H1 (cell line): ENCODE results near the gene GAPT. TPM values are rescaled to one million over a fixed set of nuclear protein-coding genes. Genes with fewer than 3 reads are reported as not detected.

Experiments
- polyA plus RNA-seq, 7 experiments: library from polyadenylated mRNA; depleted of rRNA in 3 of 7; stranded (reverse) in 5 of 7; unstranded in 2 of 7; fragments of >200 nt in 5 of 7; fragments of 200-250 nt in 2 of 7; gene quantifications; 1 replicate in 5 of 7; 2 replicates in 1 of 7; 4 replicates in 1 of 7; pipeline versions ENCODE4 v1.2.1 to v1.2.3, GENCODE V29; 2011 to 2013; ENCODE audit warnings: missing spikeins in 2 of 7, mixed read lengths in 2 of 7
- total RNA-seq: library from RNA; stranded (reverse); fragmentation: NEBNext Ultra II Directional; extraction: Animal tissue kit (Norgen Biotek cat#: 25700); gene quantifications from 2 replicates; pipeline ENCODE4 v1.2.1, GENCODE V29; 2021
- TF ChIP-seq, protein P1 (sequence below): fragments of 300-600 bp; sonication (generic); IDR thresholded peaks from 2 replicates; pipeline ENCODE4 v1.7.1; 2012; ENCODE audit warnings: low read length, moderate library complexity, mild to moderate bottlenecking, inconsistent platforms; ENCODE audit not compliant: insufficient replicate concordance

GAPT gene
- total and polyA plus RNA-seq, 2 of the 8 experiments (the other 6 are each of a cell fraction or from before 2014, with no cell fraction given): not detected

DNA sequence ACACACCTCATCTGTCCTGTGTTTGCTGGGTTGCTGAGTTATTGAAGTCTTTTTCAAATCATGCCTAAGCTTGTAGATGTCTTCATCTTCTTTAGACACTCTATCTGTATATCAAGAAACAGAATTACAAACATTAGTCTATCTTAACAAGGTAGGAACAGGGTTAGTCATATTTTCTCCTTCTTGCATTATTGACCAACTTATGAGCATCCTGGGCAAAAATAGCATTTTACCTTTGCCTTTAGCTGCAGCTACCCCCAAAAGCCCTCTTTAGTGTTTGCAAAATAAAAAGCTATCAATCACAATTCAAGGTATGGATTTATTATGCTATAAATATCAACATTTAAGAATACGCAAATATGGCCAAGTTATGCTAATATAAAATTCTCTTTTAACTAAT, 34.7 kb upstream of the GAPT start (continued):
- TF ChIP-seq, protein P1, sequence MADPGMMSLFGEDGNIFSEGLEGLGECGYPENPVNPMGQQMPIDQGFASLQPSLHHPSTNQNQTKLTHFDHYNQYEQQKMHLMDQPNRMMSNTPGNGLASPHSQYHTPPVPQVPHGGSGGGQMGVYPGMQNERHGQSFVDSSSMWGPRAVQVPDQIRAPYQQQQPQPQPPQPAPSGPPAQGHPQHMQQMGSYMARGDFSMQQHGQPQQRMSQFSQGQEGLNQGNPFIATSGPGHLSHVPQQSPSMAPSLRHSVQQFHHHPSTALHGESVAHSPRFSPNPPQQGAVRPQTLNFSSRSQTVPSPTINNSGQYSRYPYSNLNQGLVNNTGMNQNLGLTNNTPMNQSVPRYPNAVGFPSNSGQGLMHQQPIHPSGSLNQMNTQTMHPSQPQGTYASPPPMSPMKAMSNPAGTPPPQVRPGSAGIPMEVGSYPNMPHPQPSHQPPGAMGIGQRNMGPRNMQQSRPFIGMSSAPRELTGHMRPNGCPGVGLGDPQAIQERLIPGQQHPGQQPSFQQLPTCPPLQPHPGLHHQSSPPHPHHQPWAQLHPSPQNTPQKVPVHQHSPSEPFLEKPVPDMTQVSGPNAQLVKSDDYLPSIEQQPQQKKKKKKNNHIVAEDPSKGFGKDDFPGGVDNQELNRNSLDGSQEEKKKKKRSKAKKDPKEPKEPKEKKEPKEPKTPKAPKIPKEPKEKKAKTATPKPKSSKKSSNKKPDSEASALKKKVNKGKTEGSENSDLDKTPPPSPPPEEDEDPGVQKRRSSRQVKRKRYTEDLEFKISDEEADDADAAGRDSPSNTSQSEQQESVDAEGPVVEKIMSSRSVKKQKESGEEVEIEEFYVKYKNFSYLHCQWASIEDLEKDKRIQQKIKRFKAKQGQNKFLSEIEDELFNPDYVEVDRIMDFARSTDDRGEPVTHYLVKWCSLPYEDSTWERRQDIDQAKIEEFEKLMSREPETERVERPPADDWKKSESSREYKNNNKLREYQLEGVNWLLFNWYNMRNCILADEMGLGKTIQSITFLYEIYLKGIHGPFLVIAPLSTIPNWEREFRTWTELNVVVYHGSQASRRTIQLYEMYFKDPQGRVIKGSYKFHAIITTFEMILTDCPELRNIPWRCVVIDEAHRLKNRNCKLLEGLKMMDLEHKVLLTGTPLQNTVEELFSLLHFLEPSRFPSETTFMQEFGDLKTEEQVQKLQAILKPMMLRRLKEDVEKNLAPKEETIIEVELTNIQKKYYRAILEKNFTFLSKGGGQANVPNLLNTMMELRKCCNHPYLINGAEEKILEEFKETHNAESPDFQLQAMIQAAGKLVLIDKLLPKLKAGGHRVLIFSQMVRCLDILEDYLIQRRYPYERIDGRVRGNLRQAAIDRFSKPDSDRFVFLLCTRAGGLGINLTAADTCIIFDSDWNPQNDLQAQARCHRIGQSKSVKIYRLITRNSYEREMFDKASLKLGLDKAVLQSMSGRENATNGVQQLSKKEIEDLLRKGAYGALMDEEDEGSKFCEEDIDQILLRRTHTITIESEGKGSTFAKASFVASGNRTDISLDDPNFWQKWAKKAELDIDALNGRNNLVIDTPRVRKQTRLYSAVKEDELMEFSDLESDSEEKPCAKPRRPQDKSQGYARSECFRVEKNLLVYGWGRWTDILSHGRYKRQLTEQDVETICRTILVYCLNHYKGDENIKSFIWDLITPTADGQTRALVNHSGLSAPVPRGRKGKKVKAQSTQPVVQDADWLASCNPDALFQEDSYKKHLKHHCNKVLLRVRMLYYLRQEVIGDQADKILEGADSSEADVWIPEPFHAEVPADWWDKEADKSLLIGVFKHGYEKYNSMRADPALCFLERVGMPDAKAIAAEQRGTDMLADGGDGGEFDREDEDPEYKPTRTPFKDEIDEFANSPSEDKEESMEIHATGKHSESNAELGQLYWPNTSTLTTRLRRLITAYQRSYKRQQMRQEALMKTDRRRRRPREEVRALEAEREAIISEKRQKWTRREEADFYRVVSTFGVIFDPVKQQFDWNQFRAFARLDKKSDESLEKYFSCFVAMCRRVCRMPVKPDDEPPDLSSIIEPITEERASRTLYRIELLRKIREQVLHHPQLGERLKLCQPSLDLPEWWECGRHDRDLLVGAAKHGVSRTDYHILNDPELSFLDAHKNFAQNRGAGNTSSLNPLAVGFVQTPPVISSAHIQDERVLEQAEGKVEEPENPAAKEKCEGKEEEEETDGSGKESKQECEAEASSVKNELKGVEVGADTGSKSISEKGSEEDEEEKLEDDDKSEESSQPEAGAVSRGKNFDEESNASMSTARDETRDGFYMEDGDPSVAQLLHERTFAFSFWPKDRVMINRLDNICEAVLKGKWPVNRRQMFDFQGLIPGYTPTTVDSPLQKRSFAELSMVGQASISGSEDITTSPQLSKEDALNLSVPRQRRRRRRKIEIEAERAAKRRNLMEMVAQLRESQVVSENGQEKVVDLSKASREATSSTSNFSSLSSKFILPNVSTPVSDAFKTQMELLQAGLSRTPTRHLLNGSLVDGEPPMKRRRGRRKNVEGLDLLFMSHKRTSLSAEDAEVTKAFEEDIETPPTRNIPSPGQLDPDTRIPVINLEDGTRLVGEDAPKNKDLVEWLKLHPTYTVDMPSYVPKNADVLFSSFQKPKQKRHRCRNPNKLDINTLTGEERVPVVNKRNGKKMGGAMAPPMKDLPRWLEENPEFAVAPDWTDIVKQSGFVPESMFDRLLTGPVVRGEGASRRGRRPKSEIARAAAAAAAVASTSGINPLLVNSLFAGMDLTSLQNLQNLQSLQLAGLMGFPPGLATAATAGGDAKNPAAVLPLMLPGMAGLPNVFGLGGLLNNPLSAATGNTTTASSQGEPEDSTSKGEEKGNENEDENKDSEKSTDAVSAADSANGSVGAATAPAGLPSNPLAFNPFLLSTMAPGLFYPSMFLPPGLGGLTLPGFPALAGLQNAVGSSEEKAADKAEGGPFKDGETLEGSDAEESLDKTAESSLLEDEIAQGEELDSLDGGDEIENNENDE: no peak
